VCaP (cell line): ENCODE data around the gene GTPBP3.

ENCODE experiments used
- H3K27ac ChIP-seq: fragments of 450-650 bp; 2 replicates; pipeline ENCODE4 v1.5.1; 2017
- CTCF ChIP-seq: fragments of 450-650 bp; conservative IDR thresholded peaks from 2 replicates; pipeline ENCODE4 v1.5.1; 2017; ENCODE audit warnings: mild to moderate bottlenecking, moderate library complexity

GTPBP3 gene

GRCh38 chr19:17312189-17313113 is 24.9 kb upstream of the GTPBP3 start:
- H3K27ac ChIP-seq, result no peak overlapping the region
- no peak for TF ChIP-seq CTCF

GRCh38 chr19:17314007-17314593 is 23.3 kb upstream of the GTPBP3 start:
- H3K27ac ChIP-seq, result no peak overlapping the region
- no peak for TF ChIP-seq CTCF

GRCh38 chr19:17318966-17319365 is 18.4 kb upstream of the GTPBP3 start:
- H3K27ac ChIP-seq, result no peak overlapping the region
- no peak for TF ChIP-seq CTCF

GRCh38 chr19:17319473-17320238 is 17.7 kb upstream of the GTPBP3 start:
- no peak for TF ChIP-seq CTCF
- H3K27ac ChIP-seq, result no peak overlapping the region

GRCh38 chr19:17320435-17320834 is 16.9 kb upstream of the GTPBP3 start:
- H3K27ac ChIP-seq, result no peak overlapping the region
- no peak for TF ChIP-seq CTCF

- no peak for TF ChIP-seq CTCF
- no peak overlapping the region for H3K27ac ChIP-seq
These were observed 15.5 kb upstream of the GTPBP3 start for GRCh38 chr19:17321655-17322489.
